Stimulated activated CD4-positive, alpha-beta T cell treated with anti-CD3 and anti-CD28 coated beads, Interleukin-2, amount 100 ng/mL, for 24 hours (primary cell): ENCODE measurements around the gene C2orf66.

Experiments used
- DNase-seq, 2 donors: peaks; one replicate each; pipeline ENCODE4 v3.0.0-alpha.2; 2020

Gene C2orf66

DNA sequence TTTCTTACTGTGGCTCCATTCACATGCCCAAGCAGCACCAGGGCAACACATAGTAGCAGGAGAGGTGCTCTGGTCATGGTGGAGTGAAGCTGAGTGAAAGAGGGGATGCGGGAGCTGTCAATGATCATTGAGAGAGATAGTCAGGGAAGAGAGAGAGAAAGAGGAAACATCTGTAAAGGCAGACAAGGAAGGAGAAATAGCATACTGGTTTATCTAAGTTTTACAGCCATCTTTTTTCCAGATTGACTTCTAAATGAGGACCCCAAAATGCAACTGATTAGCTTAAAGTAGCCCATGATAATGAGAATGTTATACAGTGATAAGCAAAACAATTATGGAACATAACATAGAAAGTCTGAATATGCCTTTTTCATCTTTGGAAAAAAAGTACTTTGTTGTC is at the start of gene C2orf66:
TSS of gene C2orf66 (minus strand) at position 96 of the 400 bp plus-strand sequence. CDS start at position 77, 19 bp downstream.
- DNase-seq, result no peak

DNA sequence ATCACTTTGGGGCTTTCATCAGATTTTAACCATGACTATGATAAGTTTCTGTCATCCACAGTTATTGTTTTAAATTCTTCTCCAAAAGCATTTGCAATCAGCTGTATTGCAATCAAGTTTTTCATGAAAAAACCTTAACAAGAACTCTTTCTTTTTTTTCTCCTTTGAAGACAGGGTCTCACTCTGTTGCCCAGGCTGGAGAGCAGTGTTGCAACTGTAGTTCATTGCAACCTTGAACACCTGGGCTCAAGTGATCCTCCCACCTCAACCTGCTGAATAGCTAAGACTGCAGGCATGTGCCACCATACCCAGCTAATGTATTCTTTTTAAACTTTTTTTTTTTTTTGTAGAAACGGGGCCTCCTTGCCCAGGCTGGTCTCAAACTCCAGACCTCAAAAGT is 45.5 kb upstream of the C2orf66 start:
- DNase-seq, result no peak

DNA sequence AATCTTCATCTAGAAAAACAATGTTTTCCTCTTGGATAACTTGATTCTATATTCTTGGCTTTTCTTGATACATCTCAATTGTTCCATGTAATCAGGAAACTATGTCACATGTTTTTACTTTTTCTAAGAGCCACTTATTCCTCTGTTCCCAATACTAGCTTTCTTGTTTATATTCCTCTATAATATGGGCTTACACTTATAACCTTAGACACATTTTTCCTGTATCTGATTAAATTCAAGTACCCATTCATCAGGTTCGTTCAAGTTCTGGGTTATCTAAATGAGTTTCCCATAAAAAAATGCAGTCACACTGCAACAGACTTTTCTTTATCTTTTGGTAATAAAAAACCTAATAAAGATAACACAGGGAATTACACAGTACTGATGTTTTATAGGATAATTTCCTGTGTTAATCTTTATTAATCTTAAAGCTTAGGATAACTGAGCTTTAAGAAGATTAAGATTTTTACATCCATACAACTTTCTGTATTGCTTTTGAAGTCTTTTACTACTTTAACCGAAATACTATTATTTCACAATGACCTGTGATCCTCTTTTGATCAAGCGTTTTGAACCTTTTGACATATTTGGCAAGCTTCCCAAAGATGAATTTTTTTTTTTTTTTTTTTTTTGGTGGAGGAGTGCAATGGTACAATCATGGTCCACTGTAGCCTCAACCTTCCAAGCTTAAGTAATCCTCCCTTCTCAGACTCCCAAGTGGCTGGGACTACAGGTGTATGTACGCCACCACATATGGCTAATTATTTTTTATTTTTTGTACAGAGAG is 44.3 kb upstream of the C2orf66 start:
- no peak for DNase-seq

DNA sequence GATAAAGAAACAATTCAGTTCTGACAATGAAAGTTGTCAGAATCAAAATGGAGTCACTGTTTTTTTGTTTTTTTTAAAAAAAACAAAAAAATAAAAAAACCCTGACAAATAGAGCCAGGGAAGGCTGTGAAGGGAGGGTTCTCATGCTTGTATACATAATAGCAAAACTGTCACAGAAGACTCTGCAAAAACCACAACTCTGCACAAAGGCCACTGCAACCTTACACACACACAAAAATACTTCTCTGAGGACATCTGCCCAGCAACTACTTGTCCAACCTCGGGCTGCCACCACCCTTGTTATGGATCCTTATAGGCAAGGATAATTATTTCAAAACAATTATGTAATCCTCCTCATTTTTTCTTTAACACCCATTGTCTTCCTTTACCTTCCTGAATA is 41.9 kb upstream of the C2orf66 start:
- no peak for DNase-seq

DNA sequence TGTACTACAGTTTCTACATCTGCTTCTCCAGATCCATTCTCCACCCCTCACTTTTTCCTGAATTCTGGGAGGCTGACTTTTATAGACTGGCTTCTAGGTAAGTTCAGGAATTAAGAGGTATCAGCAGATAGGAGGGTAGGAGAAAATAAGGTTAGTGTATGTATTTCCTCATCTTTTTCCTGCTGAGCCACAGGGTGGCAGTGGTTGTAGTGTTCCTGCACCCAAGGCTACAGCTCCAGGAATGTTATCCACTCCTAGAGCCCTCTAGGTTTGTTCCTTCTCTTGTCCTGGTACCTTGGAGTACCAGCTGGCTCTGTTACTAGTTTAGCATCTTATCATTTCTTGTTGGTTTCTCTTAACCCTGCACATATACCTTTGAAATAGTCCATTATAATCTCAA is 40.7 kb upstream of the C2orf66 start:
- no peak for DNase-seq

DNA sequence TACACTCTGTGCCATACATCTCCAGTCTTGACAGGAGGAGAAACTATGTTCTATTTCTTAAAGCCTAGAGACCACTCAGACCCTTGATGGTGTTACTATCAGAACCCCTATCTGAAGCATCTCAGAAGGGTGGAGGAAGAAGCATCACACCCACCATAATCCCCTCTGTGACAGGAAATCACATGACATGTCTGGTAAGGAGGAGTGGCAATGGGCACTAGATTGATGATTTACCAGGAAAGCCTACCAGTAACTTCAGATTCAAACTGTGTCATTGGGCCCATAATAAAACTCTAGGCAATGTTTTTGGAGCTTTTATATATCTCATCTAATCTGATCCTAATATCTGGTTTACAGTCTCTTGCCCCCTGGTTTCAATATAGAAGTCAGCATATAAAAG is 37.1 kb upstream of the C2orf66 start:
- no peak for DNase-seq

DNA sequence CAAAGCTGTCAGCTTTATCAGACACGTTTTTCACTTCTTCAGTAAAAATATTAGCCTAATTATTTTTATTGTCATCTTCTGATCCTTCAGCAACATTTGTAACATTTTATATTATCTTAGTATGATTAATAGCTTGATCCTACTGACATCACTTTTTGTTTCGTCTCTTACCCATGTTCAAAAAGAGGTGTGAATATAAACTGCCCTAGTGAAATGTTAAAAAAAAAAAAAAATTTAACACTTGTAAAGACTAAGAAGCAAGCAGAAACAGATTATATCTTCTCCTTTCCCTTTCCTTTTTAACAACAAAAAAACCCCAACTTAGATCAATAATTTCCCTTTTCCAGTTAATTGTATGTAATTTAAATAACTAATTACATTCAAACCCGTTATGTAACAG is 36.2 kb upstream of the C2orf66 start:
- DNase-seq, result no peak

DNA sequence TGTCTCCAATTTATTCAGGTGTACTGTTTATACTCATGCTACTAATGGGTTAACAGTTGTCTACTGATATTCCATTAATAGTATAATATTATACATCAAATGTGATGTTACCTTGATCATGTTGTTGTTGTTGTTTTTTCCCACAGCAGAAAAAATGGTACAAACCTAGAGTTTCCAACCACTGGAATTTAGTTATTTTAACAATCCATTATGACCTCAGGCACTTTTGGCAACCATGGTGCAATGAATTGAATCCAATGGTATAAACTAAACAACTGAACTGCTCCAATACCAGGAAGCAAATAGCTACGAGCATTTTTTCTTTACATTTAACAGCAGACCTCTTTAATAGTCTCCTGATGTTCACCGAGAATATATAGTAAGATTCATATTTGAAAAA is 31.0 kb upstream of the C2orf66 start:
- no peak for DNase-seq

DNA sequence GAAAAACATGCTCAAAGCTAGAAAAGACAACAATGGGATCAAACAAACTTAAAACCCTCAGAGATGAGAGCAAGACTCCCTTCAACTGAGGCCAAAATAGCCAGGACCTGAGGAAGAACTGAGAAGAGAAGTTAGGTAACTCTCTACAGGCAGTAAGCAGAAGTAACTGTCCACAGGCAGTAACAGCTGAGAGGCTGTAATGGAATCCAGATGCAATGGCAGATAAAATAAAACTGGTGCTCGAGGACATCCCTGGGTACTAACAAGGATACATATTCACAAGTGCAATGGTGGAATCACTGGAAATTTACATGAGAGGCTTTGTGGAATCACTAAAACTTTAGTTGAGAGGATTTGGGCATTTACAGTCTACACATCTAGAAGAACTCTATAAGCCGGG is 30.4 kb upstream of the C2orf66 start:
- DNase-seq, result no peak

DNA sequence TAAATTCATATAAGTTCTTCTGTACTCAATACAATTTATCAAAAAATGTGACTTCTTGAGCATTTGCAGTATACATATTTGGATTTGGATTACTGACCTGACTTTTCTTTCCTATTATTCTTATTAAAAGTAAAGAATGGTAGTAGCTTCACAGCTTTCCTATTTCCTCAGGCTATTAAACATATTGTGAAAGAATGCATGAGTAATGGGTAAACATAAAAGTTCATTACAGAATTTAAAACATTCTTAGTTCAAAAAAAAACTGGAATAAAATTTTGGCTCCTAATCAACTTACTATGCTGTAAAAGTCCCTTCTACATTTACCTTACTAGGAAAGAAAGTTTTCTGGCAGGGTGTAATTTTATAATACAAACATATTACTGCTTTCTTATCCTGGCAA is 27.3 kb upstream of the C2orf66 start:
- no peak for DNase-seq

DNA sequence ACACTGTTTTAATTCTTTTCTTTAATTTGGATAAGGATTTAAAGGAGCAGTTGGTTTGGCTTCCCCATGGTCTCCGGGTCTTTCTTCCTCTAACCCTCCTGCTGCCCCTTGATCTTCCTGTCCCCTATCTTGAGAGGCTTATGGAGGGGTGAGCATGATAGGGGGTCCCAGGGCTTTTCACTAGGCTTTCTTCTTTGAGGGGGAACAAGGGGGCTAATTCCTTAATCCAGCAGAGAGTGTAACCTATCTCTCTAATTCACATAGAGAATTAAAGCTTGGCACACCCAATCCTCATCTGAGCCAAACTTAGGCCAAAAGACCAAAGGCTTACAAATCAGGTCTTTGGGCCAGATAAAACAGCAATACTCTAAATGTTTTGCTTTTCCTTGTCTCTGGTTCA is 21.5 kb upstream of the C2orf66 start:
- DNase-seq, result no peak

DNA sequence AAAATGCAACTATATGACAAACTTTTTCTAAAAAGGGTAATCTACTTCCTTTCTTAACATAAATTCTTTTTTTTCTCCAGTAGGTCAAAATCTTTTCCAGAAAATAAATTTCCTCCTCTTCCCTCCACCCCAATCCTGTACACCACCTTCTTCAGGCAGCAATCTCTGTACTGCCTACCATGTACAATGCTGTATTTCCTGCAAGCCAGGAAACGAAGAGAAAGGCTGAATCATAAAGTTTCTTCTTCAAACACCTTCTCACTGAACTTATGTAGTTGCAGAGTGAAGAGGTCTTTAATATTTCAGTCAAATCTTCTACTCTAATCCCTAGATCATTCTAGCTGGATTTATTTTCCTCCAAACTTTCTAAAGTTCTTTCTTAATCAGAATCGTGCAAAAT is 18.2 kb upstream of the C2orf66 start:
- DNase-seq, result no peak

DNA sequence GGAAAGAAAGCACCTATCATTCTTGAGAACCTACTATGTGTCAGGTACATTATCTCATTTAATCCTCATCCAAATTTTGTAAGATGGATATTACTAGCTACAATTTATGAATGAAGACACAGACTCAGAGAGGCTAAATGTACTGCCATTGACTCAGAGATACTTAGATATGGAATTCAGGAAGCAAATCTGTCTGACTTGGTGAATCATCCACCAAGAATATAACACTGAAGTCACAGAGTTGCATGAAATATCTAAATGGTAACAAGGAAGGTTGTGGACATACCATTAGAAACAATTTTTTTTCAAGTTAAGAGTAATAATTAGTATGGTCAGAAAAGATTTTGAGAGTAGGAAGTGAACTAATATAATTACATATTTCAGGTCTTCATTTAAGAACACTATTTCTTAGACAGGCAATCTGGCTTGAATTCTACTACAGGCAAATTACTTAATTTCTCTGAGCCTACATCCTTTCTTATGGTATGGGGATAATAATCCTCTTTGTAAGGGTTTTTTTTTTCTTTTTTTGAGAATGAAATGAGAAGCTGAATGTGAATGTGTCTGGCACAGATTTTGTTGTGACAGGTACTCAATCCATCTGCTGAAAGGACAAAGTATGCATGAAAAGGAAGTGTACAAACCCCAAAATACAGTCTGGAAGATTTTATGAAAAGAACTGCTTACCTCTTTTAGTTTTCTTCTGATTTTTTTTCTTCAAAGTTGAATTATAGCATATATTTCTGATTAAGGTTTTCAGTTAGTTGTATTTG is 14.8 kb upstream of the C2orf66 start:
- DNase-seq, result no peak

DNA sequence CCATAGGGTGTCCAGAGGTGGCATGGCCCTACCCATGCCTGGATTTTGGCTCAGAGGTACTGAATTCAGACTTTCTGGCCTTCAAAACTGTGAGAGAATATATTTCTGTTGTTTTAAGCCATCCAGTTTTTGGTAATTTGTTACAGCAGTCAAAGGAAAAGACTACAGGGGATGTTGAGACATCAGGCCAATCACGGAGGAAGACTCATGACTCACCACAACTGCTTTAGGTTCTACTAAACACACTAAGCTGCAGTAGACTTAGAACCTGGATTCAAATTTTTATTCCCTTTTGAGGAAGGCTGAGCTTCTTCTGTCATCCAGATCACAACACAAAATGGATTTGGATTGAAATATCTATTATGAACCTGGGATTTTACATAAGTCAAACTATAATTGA is 12.0 kb upstream of the C2orf66 start:
- no peak for DNase-seq

DNA sequence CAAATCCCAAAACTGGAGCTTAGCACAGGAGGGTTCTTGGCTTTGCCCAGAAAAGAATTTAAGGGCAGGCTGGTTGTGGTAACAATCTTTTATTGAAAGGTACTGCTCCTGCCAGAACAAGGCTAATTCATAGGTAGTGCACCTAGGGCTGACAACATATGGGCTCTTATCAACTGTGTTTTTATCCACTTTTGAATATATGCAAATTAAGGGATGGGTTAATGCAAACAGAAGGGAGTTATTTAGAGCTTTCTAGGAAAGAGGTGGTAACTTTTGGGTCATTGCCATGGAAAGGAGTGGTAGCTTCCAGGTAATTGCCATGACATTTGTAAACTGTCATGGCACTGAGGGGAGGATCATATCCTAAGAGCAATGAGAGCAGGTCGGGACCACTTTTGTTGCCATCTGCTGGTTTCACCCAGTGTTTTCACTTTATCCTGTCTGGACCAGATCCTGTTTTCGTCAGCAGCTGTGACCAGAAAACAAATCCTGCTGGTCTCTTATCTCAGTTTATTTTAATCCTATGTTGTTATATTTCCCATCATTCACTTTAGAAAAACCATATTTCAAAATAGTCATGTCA is 981 bp downstream of the C2orf66 start:
- no peak for DNase-seq

DNA sequence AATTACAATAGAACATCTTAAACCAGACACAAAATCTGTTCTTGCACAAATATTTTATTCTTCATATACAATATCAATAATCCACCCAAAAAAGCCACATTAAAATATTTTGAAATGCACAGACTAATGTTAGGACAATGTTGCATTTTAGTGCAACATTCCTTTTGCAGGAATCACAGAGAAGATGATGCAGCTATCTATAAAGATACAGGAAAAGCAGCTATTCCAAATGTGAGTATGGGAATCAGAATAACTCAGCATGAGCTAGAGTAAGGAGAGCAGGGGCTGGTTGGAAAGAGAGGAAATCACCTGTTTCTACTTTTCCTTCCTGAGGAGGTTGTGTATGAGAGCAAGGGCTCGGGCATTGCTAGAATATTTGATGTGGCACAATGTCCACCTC is 4.8 kb downstream of the C2orf66 start:
- DNase-seq, result no peak

DNA sequence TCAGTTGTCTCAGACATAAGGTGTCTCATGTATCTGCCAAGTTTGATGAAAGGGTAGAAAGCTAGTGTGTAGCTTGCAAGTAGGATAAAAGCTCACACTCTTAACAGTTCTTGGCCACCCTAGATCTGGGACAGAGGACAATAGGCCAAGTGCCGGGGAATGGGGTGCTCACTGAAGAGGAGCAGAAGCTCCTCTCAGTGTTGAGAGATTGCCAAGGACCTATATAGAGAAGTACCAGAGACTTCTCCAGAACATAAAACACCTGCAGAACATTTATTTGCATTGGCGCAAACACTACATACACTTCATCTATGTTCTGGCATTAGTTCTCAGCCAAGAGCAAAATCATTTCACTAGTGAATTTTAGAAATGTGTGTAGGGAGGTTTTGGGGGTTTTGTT is 6.8 kb downstream of the C2orf66 start:
- DNase-seq, result no peak

DNA sequence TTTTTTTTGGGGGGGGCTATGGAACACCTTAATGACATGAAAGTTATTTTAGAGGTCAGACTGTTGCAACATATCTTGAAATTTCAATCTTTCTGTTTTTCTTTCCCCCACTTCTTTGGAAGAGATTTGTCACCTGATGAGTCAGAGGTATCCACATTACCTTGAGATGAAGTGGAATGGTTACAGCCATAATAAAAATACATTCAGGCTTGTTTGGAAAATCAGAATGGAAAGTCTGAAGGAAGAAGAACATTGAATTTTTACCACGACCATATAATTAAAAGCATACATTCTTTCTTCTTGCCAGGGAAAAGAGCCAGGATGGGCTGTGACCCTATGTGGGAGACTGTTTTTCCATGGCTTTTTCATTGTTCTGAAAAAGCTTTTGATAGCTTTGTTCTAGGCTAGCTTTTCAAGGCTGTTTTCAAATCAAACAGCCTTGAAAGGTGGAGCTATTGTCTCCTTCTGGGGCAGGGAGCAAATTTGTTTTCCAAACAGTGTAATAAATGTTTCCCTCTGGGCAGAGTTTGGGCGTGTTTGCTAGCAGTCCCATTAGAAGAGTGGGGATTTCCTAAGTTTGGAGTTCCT is 7.4 kb downstream of the C2orf66 start:
- DNase-seq, result no peak

DNA sequence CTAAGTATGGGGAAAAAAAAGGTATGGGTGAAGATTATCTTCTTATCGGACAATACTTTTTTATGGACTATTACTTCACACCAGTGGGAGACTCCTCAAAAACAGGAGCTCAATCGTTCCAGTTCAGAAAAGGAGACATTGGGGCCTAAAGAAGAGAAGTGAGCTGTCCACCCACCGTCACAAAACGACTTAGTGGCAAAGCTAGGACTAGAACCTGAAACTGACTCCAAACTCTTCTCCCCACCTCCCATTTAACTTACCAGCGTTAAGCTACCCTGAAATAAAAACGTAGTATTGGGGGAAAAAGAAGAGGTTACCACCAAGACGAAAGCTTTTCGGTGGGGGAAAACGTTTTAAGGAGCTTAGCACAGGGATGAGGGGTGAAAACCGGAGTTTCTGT is 10.2 kb downstream of the C2orf66 start:
- DNase-seq, result no peak

DNA sequence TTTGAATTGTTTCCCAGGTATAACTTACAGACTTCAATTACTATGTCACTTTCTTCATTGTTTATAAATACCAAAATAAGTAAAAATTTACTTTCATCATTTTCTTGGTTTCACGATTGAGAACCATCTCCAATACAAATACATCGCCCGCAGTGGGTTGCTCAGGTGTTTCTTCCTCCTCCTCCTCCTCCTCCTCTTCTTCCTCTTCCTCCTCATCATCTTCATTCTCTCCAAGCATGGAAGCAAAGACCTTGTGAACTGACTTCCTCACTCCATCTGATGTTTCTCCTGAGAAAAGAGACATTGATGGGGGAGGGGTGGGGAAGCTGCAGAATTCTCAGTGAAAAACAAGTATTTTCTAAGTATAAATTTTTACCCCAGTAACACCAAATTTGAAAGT is 16.3 kb downstream of the C2orf66 start:
- DNase-seq, result no peak

DNA sequence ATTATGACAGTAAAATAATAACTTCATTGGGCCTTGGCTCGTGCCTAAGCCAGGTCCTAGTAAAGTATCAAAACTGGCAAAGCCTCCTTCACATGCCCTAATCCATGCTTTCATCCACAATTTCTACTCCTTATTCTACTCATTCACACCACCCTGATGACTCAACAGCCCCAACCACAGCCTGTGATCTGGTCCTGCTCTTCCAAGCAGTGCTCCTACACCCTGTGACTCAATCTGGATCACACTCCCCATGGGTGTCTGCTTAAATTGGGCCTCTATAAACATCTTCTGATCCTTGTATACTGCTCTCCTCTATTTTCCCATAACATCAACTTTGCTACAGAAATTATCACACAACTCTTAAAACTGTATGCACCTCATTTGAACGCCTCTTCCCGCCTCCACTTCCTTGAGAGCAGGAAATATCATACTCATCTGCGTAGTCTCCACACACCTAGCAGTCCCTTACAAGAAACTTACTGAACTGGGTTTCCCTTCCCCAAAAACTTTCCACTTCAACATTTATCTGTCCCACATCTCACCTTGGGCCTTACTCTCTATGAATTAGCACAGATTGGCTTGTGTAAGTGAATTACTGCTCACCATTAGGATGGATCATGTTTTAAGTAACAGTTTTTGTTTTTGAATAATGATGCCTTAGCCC is 25.6 kb downstream of the C2orf66 start:
- DNase-seq, result peak; percentile 31 to 57

DNA sequence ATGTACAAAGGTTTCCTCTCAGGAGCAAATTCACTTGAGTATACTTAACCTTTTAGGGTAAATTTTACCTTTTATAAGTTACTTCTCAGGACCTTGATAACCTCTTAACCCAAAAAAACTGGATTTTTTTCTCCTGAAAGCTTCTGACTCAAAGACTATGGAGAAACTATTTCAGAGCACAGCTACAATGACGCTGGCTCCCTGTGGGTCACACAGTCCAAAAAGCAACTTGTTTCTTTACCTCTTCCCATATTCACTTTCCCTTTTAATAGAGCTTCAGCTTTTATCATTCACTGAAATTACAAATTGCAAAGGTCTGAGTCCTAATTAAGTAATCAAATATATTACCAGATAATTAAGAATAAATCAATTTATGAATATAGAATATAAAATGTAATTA is 42.1 kb downstream of the C2orf66 start:
- DNase-seq, result no peak

DNA sequence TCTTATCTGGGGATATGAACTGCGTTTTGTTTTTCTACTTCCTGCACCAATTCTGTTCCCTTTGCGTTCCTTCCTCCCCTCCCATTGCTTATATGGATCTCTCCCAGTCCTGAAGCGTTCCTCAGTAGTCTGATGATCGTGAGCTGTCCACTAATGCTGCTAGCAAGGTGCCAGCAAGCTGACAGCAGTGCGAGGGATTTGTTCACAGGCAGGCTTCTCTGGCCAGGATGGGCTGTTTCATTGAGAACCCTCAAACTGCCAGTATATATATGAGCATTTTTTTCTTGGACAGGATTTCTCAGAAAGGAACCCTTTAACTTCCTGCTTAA is 49.8 kb downstream of the C2orf66 start:
- no peak for DNase-seq
